SU-DHL-6 (cell line): ENCODE data around the gene OR8B3.
"Not testable (repeated sequence)": the region's sequence is repeated elsewhere in the genome, so short reads cannot be mapped to it uniquely, and the experiment has no call there.

Experiments
- H2AFZ ChIP-seq: fragments of 200-600 bp; sonication (generic); 2 replicates; pipeline ENCODE4 v1.6.1; 2014; ENCODE audit warnings: low read depth, mild to moderate bottlenecking, moderate library complexity, mixed read lengths, antibody characterized with exemption, low read length; ENCODE audit not compliant: severe bottlenecking
- H3F3A ChIP-seq: fragments of 200-600 bp; shearing (Covaris generic); 2 replicates; pipeline ENCODE4 v1.6.0; 2016; ENCODE audit warnings: antibody characterized with exemption, mild to moderate bottlenecking; ENCODE audit not compliant: insufficient read depth
- H3K27ac ChIP-seq: fragments of 200-600 bp; sonication (generic); 2 replicates; pipeline ENCODE4 v1.5.1; 2016; ENCODE audit warnings: low read depth, mild to moderate bottlenecking, low read length, moderate library complexity, mixed read lengths
- H3K27me3 ChIP-seq: fragments of 200-600 bp; sonication (generic), shearing (Covaris generic); 2 replicates; pipeline ENCODE4 v1.6.0; 2014; ENCODE audit warnings: mild to moderate bottlenecking, low read length
- H3K36me3 ChIP-seq: fragments of 200-600 bp; sonication (generic); 2 replicates; pipeline ENCODE4 v1.6.1; 2014; ENCODE audit warnings: mild to moderate bottlenecking, low read length, mixed read lengths
- H3K4me2 ChIP-seq: fragments of 300-600, 200-600 bp; shearing (Covaris generic), sonication (generic); 2 replicates; pipeline ENCODE4 v1.6.0; 2014; ENCODE audit warnings: low read length, low read depth, mild to moderate bottlenecking; ENCODE audit not compliant: poor library complexity, severe bottlenecking
- H3K4me3 ChIP-seq: fragments of 200-600 bp; sonication (generic); 2 replicates; pipeline ENCODE4 v1.5.1; 2014; ENCODE audit warnings: antibody characterized with exemption, low read length, mild to moderate bottlenecking, mixed read lengths; ENCODE audit not compliant: insufficient read depth, poor library complexity, severe bottlenecking
- H3K79me2 ChIP-seq: fragments of 200-600 bp; sonication (generic); 2 replicates; pipeline ENCODE4 v1.6.1; 2014; ENCODE audit warnings: mild to moderate bottlenecking, low read length, moderate library complexity; ENCODE audit not compliant: insufficient read depth
- H3K9ac ChIP-seq: fragments of 200-600 bp; sonication (generic); 2 replicates; pipeline ENCODE4 v1.7.0; 2014; ENCODE audit warnings: mild to moderate bottlenecking, low read length
- H3K9me2 ChIP-seq: fragments of 200-600 bp; sonication (generic); replicated peaks from 2 replicates; pipeline ENCODE4 v1.6.1; 2014; ENCODE audit warnings: low read length; ENCODE audit not compliant: insufficient read depth
- H3K9me3 ChIP-seq: fragments of 200-600 bp; sonication (generic); 2 replicates; pipeline ENCODE4 v1.6.1; 2014; ENCODE audit warnings: low read length, mixed read lengths; ENCODE audit not compliant: insufficient read depth
- H4K20me1 ChIP-seq: fragments of 200-600 bp; sonication (generic); 2 replicates; pipeline ENCODE4 v1.6.1; 2014; ENCODE audit warnings: low read depth, mild to moderate bottlenecking, antibody characterized with exemption, low read length, moderate library complexity, mixed read lengths
- EZH2phosphoT487 ChIP-seq: fragments of 200-600 bp; sonication (generic), shearing (Covaris generic); conservative IDR thresholded peaks from 2 replicates; pipeline ENCODE4 v1.6.1; 2018; ENCODE audit warnings: mild to moderate bottlenecking, antibody characterized with exemption, low read length, moderate library complexity, mixed read lengths
- TF ChIP-seq, protein P1 (sequence below): fragments of 200-600 bp; sonication (generic); IDR thresholded peaks from one replicate; pipeline ENCODE4 v1.5.1; 2017; ENCODE audit warnings: antibody characterized with exemption, mild to moderate bottlenecking, low read length, moderate library complexity; ENCODE audit not compliant: insufficient read depth, poor library complexity, severe bottlenecking

Gene OR8B3

DNA sequence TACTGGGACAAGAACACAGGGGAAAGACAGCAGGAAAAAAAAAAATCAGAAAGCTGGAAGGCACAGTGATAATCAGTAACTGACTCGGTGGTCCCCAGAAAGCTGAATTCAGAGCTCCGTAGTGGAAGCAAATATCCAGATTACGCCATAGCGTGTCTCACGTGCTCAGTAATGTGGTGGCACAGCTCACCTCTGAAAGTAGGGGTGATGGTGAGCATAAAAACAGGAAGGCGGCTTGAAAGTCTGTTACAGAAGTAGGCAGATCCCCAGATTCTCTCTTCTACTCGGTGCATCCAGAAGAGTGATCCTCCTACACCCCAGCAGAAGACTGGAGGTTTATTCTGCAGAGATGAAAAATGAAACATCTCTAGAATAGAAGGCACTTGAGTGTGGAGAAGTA lies 11.1 kb upstream of the OR8B3 start:
- Histone ChIP-seq H3K9me3 (no peaks in the 10 kb centered on the region), H2AFZ (no peak overlapping the region), H3F3A (no peaks in the 10 kb centered on the region), H3K79me2 (no peaks in the 10 kb centered on the region), H3K36me3 (no peaks in the 10 kb centered on the region), H3K27ac (no peak overlapping the region), H3K4me2 (no peak overlapping the region), H3K9ac (no peak overlapping the region), H3K9me2 (no peaks in the 10 kb centered on the region), H3K4me3 (no peak overlapping the region), H3K27me3 (no peaks in the 10 kb centered on the region), H4K20me1 (no peaks in the 10 kb centered on the region)
- TF ChIP-seq, protein P1, sequence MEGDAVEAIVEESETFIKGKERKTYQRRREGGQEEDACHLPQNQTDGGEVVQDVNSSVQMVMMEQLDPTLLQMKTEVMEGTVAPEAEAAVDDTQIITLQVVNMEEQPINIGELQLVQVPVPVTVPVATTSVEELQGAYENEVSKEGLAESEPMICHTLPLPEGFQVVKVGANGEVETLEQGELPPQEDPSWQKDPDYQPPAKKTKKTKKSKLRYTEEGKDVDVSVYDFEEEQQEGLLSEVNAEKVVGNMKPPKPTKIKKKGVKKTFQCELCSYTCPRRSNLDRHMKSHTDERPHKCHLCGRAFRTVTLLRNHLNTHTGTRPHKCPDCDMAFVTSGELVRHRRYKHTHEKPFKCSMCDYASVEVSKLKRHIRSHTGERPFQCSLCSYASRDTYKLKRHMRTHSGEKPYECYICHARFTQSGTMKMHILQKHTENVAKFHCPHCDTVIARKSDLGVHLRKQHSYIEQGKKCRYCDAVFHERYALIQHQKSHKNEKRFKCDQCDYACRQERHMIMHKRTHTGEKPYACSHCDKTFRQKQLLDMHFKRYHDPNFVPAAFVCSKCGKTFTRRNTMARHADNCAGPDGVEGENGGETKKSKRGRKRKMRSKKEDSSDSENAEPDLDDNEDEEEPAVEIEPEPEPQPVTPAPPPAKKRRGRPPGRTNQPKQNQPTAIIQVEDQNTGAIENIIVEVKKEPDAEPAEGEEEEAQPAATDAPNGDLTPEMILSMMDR, result no peak
- no peak for TF ChIP-seq EZH2phosphoT487

DNA sequence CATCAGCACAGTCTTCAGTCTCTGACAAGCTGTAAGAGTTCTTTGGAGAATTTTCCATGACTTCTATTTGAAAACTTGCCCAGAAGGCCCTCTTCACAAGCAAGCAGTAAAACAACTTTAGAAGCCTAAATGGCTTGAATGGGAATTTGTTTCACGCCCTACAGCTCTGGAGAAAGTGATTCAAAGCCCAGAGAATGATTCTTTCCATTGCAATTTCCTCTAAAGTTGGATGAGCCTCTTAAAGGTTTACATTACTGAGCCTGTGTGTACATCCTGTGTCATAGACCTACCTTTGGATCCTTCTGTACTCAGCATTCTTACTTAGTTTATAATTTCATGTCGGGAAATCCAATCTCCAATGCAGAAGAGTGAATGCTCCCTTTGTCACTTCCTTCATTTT lies 6.8 kb upstream of the OR8B3 start:
- Histone ChIP-seq H3K4me2 (no peak overlapping the region), H3K9ac (no peak overlapping the region), H3K36me3 (no peaks in the 10 kb centered on the region), H3K9me3 (no peaks in the 10 kb centered on the region), H3F3A (no peaks in the 10 kb centered on the region), H3K4me3 (no peak overlapping the region), H2AFZ (no peak overlapping the region), H4K20me1 (no peaks in the 10 kb centered on the region), H3K27ac (no peak overlapping the region), H3K79me2 (no peaks in the 10 kb centered on the region), H3K9me2 (no peaks in the 10 kb centered on the region), H3K27me3 (no peaks in the 10 kb centered on the region)
- TF ChIP-seq, protein P1, result no peak

DNA sequence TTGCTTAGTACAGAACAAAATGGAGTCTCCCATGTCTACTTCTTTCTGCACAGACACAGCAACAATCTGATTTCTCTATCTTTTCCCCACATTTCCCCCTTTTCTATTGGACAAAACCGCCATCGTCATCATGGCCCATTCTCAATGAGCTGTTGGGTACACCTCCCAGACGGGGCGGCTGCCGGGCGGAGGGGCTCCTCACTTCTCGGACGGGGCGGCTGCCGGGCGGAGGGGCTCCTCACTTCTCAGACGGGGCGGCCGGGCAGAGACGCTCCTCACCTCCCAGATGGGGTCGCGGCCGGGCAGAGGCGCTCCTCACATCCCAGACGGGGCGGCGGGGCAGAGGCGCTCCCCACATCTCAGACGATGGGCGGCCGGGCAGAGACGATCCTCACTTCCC lies 4.4 kb upstream of the OR8B3 start:
- H4K20me1 ChIP-seq, H3K27me3 ChIP-seq, H3K36me3 ChIP-seq, H3F3A ChIP-seq, H3K4me3 ChIP-seq, H2AFZ ChIP-seq, H3K9me3 ChIP-seq, H3K79me2 ChIP-seq, H3K9me2 ChIP-seq, H3K4me2 ChIP-seq, H3K27ac ChIP-seq, H3K9ac ChIP-seq: not testable (repeated sequence)

DNA sequence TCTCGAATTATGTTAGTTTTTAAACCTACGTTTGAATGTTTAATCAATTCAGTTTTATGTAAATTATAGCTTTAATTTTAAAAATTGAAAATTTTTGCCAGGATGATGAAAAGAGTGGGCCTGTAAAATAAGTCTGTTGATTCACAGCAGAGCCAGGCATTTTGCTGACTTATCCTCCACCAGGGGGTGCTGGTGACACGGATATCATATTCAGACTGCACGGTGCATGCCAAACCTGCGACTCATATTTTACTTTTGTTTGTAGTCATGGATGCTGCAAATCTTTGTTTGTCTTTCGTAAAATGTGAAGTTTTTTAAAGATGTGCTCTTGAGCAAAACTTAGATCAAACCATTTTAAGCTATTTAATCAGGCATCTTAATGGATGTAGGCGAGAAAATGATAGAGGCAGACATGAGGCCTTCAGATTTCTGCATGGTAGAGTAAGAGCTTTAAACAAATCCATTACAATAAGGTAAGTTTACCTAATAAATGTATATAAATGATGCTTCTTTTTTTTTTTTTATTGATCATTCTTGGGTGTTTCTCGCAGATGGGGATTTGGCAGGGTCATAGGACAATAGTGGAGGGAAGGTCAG lies 3.6 kb upstream of the OR8B3 start:
- Histone ChIP-seq H3K9me3 (no peaks in the 10 kb centered on the region), H3K36me3 (no peaks in the 10 kb centered on the region), H3K27ac (no peak overlapping the region), H3K79me2 (no peaks in the 10 kb centered on the region), H3K4me2 (no peak overlapping the region), H3K27me3 (no peaks in the 10 kb centered on the region), H3K9me2 (no peaks in the 10 kb centered on the region), H4K20me1 (no peaks in the 10 kb centered on the region), H2AFZ (no peak overlapping the region), H3K9ac (no peak overlapping the region), H3F3A (no peaks in the 10 kb centered on the region), H3K4me3 (no peak overlapping the region)
- TF ChIP-seq, protein P1, result peak; percentile 94
- TF ChIP-seq EZH2phosphoT487, result no peak

DNA sequence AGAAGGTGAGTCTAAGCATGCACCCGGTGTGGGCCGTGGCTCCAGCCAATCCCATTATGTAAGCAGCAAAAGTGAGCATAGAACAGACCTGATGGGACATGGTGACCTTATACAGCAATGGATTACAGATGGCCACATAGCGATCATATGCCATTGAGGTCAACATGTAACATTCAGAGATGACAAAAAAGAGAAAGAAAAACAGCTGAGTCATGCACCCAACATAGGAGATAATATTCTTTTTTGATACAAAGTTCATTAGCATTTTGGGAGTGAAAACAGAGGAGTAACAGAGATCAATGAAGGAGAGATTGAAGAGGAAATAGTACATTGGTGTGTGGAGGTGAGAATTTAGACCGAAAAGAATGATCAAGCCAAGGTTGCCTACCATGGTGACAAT lies 2.0 kb downstream of the OR8B3 start:
- not testable (repeated sequence) for H3K27ac ChIP-seq, H3F3A ChIP-seq, H3K79me2 ChIP-seq, H3K9ac ChIP-seq, H3K4me3 ChIP-seq, H3K27me3 ChIP-seq, H2AFZ ChIP-seq, H3K36me3 ChIP-seq, H3K9me3 ChIP-seq, H3K9me2 ChIP-seq, H3K4me2 ChIP-seq, H4K20me1 ChIP-seq
